NCI-H526 treated with DMSO at 0.1 percent for 48 hours (cell line): ENCODE results near the gene CFAP90.

ENCODE experiments used
- DNase-seq: peaks from one replicate; lab custom pipeline; 2025; lab: John Stamatoyannopoulos, UW

Gene CFAP90

DNA sequence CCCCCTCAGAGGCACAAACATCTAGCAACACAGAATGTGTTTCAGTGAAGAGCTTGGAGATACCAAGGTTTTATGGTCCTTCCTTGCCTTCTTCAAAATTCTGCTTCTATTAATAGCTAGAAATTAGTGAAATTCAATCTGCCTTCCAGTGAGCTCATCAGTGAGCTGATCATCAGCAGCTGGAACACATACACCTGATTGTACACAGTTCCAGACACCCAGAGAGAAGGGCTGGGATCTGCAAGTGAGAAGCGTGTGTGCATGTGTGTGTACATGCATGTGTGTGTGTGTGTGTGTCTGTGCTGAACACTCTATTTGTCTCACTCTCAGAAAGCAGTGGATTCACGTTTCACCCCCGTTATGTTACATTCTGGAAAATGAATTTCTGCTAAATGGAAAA lies 28.5 kb downstream of the CFAP90 start:
- DNase-seq, result no peak

DNA sequence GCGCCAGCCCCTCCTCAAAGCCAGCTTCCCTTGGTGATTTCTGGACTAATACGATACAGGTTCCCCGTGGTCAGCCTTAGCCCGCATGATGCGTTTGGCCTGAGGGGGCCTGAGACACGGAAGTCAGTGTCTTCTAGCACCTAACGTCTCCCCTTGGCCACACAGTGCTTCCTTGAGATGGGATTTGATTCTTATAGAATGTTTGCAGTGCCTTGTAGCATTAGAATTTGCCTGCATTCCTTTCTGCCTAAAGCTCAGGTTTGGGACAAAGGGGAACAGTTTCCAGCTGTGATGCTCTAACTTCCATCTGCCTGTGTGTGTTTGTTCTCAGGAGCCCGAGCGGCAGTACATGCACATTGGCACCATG lies 34.4 kb downstream of the CFAP90 start:
- no peak for DNase-seq

DNA sequence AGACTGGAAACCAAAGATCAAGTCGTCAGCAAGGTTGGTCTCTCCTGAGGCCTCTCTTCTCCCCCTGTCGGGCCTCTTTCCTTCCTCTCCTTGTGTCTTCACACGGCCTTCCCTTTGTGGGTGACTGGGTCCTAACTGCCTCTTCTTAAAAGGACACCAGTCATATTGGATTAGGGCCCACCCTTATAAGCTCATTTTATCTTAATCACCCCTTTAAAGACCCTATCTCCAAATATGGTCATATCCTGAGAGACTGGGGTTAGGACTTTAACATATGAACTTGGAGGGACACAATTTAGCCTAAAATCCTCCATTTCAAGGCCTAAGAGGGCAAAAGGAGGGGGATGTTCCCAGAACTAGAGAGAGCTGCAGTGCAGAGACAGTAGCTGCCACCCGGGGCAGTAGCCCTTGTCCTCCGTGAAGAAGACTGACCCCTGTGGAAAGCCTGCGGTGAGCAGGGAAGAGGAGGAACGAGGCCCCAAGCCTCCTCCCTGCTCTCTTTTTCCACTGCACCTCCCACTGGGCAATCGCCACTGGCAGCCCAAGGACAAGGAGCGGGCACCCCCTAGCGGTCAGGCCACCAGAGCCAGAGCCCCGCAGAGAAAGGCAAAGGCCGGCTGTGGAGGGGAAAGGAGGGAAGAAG lies 34.9 kb downstream of the CFAP90 start:
- DNase-seq, result peak; percentile 52

DNA sequence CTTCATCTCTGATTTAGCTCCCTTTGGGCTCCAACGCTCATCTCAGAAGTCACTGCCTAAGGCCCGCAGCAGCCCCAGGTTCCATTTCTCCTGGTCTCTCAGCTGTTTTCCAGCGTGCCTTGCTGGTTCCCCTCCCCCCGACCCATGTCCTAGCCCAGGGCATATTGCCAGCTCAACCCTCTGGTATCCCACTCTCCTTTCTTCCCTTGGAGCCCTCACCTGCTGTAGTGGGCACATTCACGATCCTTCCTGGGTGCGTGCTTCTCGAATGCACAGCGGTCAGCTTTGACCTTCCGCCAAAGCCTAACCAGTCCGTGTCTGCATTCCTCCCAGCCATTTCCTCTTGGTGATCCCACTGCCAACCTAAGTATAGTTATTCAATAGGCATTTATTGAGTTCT lies 36.1 kb downstream of the CFAP90 start:
- no peak for DNase-seq

DNA sequence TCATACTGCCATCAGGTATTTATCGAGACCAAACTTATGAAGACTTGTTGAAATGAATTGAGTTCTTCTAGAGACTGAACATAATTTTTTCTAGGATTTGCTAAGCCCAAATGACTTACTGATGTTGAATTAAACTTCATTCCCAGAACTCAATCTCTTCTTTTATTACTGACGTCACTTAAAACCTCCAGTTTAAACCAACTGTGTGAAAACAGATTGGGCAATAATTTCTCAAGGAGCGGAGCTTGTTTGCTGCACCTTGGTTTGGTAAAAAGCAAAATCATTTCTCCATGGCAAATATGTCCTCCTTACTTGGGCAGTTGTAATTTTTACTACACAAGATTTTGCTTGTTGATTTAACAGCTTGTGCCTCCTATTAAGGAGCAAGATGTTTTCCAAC lies 37.4 kb downstream of the CFAP90 start:
- no peak for DNase-seq

DNA sequence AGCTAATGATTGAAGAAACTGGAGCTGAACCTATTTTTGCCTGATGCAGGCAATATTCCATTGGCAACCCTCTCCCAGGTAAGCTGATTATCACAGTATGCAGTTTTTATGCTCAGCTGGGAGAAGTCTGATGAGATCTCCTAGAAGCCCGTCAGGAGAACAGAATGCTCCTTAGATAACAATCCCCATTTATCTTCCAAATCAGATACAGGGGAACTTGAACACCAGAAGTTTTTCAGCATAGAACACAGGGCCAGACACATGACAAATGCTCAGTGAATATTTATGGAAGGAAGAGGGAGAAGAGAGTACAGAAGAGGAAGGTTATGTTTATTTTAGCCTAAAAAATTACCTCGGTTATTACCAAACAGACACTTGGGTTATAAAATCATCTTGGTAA lies 37.9 kb downstream of the CFAP90 start:
- DNase-seq, result no peak

DNA sequence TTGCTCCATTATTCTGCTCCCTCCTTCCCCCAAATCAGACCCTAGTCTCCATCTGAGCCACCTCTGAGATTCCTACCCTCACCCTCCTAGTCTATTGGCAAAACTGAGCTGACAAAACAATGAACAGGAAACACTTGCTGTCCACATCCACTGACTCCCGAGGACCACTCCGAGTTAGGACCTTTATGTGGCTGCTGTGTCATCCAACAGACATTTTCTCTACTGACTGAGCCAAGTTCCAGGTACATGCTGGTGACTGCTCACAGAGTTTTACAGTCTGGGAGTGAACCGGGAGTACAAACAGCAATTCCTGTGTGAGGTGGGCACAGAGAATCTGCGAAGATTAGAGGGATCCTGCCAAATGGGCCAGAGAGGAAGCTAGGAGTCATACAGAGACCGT lies 39.2 kb downstream of the CFAP90 start:
- no peak for DNase-seq

DNA sequence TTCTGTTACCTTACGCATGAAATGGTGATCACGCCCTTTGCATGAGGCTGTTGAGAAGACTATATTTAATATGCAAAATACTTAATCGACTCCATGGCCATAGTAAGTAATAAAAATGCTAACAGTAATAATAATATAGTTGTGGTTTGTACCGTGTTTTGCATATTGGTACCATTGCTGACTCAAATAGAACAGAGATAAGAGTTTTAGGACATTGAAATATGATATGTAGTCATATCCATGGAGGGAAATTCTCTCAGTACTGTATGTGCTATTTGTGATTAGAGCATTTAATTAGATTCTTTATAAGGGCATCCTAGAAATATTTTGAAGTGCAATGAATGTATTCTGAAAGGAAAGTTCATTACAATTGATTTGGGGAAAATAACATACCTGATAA lies 41.9 kb downstream of the CFAP90 start:
- DNase-seq, result peak; percentile 95

DNA sequence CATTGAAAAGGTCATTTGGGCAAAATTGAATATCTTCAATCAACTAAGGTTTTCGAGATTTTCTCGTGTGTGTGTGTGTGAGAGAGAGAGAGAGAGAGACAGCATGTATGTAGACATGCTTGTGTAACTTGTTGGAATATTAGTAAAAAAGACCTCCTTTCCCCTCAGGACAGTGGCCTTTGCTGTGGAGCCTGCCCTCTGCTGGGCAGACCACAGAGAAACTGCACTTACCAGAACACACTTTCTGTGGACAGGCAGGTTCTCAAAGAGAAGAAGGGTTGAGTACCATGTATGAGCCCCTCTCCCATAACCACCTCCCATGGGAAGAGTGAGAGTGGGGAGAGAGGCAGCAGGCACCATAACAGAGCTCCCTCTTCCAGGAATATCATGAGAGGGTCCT lies 45.6 kb downstream of the CFAP90 start:
- no peak for DNase-seq

DNA sequence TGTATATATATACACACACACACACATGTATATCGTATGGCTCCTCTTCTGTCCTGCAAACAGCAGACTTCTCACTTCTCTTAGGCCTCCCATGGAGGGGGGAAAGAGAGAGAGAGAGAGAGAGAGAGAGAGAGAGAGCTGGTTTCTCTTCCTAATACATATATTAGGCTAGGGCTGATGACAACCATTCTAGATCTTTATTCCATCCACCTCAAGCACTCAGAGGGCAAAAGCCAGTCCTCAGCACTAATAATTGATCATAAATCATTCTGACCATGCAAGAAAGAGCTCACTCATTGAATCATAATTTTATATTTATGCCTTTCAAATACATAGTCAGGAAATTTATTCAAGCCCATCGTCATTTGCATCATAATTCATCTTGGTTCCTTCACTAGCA lies 47.0 kb downstream of the CFAP90 start:
- DNase-seq, result no peak

DNA sequence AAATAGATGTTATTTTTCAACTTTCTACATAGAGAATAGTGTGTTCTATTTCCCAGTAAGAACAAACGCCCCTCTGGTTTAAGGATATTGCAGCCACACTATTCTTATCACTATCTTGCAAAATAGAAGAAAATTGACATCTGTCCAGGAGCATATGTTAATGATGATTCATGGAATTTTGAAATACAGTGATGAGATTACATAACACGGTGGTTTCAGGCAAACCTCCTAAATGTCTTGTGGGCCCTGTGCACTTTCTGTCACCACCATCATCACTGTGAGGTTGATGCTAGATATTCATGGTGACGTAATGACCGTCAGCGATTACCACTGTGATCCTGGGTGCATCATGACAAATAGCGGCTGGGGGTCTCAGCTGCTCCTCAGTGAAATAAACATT lies 48.1 kb downstream of the CFAP90 start:
- no peak for DNase-seq

DNA sequence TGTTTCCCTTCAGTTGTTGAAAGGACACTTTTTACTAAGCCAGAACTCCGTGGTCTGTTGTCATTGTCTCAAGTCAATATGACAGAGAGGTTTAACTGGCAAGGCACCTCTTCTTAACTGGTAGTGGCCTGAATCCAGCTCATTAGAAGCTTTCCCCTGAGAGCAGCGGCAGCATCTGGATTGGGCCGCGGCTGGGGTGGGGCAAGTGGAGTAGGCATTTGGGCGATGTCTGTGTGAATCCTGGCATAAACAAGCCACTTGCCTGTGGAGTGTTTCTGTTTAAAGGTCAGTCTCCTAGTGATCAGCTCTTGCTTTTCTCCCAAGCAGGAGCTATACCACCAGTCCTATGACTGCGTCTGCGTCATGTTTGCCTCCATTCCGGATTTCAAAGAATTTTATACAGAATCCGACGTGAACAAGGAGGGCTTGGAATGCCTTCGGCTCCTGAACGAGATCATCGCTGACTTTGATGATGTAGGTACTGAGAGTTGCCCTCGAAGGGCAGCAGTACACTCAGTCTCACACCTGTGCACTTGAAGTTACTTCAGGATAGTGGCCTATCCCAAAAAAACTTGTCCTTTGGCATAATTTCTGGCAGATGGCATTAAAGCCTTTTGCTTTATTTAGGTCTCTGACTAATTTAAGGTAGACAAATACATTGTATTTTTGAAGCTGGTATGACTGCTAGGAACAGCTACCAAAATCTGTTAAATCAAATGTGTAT lies 48.9 kb downstream of the CFAP90 start:
- DNase-seq, result no peak

DNA sequence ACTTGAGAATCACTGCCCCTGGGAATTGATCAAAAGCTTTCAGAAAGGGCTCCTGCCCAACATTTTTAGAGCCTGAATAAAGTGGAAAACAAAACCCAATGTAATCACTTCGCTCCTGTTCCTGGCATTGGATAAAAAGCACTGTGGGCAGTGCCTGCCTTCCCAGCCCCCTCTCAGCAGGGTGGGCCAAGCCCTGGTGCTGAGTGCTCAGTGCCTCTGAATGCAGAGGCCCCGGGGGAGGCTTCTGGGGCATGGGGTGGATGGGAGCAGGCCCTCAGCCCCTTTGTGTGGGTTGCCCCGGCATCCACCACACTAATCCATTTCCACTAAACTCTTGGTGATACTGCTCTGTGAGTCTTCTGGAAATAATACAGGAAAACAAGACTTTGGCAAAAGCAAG lies 55.6 kb downstream of the CFAP90 start:
- no peak for DNase-seq

DNA sequence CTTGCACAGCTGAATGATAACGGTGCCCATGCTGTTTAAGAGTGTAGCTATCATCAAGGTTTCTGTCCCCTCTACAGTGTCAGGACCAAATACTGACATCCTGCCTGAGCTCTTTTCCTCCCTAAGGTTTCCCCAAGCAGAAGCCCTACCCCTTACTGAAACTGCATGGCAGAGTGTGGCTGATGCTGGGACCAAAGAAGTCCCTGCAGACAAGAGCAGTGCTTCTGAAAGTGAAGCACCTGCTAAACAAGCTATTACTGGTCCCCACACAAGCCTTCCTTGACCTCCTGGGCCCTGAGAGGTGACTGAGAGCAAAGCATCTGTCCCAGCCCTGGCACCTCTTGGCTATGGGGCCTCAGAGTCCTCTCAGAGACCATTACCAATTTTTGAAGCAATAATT lies 56.1 kb downstream of the CFAP90 start:
- no peak for DNase-seq

DNA sequence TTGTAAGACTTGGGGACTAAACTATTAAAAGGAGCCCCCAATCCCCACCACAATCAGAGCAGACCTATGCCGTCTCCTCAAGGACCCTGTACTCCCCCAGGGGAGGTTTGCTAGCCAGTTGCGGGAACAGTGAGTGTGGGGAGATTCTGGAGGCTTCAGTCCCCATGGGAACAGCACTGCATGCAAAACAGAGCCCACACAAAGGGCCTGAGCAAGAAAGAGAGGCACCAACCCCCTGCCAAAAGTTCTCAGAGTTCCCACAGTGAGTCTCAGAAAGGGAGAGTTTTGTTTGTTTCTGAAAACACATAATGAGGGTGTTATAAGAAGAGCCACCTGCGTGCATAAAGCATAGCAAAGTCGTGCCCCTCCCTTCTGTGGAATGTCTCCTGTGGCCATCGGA lies 56.6 kb downstream of the CFAP90 start:
- no peak for DNase-seq

DNA sequence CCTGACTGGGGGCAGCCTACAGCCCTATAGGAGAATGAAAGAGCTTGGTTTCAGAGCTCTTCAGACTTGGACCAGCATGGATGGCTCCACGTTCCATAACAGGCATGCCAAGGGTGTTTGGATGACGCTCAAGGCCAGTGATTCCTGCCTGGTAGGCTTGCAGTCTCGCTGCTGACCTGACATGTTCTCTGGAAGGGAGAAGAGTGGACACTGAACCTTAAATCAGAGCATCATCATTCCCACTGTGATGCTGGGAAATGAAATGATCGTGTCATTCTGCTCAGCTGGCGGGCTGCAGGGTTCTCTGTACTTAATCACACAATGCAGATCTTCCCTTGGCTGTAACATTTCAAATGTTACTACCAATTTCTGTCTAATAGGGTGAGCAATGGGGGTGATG lies 57.0 kb downstream of the CFAP90 start:
- DNase-seq, result no peak

DNA sequence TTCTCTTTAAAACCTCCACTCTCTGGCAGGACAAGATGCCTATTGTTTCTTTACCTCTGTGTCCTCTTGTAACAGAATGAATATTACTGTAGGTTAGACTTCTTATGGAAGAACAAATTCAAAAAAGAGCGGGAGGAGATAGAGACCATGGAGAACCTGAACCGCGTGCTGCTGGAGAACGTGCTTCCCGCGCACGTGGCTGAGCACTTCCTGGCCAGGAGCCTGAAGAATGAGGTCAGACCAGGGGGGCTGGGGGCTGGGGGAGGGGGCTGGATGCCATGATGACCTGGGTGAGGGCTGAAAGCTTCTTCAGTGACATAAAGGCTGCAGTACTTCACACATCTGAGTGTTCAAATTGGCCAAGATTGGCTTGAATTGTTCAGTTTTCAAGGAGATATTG lies 61.4 kb downstream of the CFAP90 start:
- DNase-seq, result no peak

DNA sequence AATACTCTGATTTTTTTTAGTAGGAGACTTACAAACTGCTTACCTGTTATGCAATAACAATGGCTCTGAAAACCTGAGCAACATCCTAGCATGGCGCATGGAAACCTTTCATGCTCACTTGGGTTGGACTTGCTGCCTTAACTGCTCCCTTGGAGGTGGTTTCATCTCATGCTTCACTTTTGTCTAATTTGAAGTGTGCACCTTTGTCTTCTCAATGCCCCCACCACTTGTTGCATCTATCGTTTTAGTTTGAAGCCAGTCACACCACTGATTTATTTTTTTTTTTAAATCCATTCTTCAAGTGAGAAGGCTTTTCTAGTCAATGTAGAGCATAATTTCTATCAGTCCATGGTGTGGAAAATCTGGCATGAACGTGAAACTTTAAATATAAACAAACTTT lies 63.2 kb downstream of the CFAP90 start:
- no peak for DNase-seq

DNA sequence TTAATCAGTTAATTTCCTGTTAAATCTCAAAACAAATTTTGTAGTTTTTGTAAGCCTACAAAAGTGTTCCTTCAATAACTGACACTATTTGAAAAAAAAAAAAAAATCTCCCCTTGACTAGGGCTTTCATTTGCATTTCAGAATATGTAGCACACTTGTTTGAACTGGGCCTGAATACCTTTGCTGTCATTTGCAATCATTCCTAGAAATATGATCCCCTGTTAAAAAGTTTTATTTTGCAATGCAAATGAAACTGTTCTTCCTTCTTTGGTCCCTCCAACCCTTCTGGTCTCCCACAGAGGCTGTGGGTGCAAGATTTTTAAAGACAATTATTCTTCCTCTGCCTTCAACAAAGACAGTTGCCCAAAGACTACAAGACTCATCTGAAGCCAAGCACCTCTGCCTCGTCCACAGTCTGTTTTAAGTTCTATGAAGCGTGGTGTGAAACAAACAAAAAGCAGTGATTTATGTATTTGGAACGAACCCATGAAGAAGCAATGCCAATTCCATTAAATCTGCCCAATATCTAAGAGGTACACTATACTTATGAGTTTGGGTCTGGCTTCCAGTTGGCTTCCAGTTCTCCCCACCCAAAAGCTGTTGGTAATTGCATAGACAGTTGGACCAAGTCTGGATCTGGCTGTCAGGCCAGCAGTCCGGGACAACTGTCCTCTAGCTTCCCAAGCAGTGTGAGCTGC lies 66.1 kb downstream of the CFAP90 start:
- DNase-seq, result peak; percentile 82

DNA sequence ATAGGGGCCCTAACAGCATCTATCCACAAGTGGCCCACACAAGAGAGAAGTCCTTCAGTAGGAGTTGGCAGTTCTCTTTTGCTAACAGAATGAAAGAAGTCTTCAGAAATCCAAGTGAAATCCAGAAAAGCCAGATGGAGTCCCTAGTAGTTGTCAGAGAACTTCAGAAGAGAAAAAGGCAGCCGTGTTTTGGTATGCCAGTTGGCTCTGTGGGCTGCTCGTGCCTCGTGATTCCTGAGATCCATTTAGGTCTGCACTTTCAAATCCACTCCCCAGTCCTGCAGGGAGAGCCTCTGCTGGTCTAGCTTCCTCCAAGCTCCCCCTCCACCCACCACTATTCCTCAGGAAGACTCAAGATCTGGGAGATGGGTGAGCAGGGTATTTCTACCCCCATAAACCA lies 69.0 kb downstream of the CFAP90 start:
- DNase-seq, result no peak
